Stomach (tissue), 4 donors: ENCODE data around the gene CHSY3.
A peak's percentile ranks its signal among the peaks of the same experiment; 100 is the strongest.

ENCODE experiments used
- CTCF ChIP-seq, 7 experiments: fragments of 450-650 bp in 4 of 7; fragments of 200-600 bp in 3 of 7; sonication (generic) in 3 of 7; IDR thresholded peaks; one replicate each; pipeline ENCODE4 v1.5.1; 2016 to 2019; ENCODE audit warnings: antibody characterized with exemption in 7 of 7, control low read depth in 2 of 7, mild to moderate bottlenecking in 1 of 7
- POLR2A ChIP-seq, 4 donors: fragments of 450-650 bp; IDR thresholded peaks; one replicate each; pipeline ENCODE4 v1.6.1; 2016; ENCODE audit warnings: antibody characterized with exemption in 4 of 4, control low read depth in 2 of 4, mild to moderate bottlenecking in 1 of 4, moderate library complexity in 1 of 4
- POLR2AphosphoS5 ChIP-seq, 3 donors: sonication (generic); formaldehyde crosslinking; IDR thresholded peaks; one replicate each; pipeline ENCODE4 v1.6.1; 2016; ENCODE audit warnings: antibody characterized with exemption in 3 of 3

GRCh38 chr5:130109152-130109551, 204.9 kb downstream of the CHSY3 start:
- TF ChIP-seq CTCF (IDR thresholded peaks at IDR 0.05), result peak in 1 of 7 experiments; percentile 31
- TF ChIP-seq POLR2A (IDR thresholded peaks at IDR 0.05), result no peak
- TF ChIP-seq POLR2AphosphoS5 (IDR thresholded peaks at IDR 0.05), result no peak
